ENCODE results near the gene GDPD5. TPM values are rescaled to one million over a fixed set of nuclear protein-coding genes. Genes with fewer than 3 reads are reported as not detected.

GDPD5 gene
- total and polyA plus RNA-seq, 2 donors (not counting 1 experiment from before 2014, with no cell fraction given) = 2.5 to 3.1 TPM

DNA sequence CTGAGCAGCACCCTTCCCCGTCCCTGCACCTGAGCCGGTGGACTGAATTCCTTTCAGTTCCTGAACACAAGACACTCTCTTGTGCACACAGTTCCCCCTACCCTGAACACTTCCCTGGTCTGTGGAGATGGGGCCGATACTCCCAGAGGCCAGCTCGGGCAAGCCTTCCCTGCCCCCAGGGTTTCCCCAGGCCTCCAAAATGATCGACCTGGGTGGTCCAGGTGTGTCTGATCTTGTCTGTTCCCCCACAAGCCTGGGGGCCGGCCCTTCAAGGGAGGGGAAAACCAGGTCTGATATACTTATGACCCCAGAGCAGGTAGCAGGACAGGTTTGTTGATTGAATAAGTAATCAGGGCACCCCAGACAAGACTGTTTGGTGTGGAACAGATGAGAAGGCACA is 52.1 kb downstream of the GDPD5 start:
- no peaks in the 10 kb centered on the region for H3K36me3 ChIP-seq (ENCODE audit: control insufficient read depth, insufficient read depth, low read length)
- no peak for DNase-seq (ENCODE audit: low read depth in 2 of 2)

DNA sequence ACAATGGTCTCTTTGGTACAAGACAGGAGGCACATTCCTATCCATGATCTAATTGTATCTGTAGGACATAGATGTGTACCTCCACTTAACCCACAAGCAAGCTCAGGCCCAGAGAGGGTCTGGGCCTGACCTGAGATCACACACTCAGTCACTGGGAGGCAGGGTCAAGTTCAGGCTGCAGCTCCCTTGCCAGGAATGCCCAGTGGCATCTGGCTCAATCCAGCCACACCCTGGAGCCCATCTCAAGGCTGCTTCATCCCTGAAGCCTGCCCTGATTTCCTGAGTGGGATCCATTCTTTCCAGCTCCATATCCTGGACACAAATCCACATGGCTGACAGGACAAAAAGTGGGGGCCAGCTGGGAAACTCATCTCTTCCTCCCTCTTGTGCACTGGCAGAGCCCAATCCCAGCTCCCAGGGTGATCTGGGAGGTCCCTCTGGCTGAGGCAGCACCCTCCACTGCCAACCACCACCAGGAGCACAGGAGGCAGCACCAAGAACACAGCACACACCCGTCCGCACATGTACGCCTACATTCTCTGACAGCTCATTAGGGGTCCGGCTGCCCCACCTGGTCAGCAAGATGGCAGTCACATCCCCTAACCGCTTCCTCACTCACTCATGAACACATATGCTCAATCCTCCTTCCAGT is 53.5 kb downstream of the GDPD5 start:
- H3K9me3 ChIP-seq (ENCODE audit: control insufficient read depth, insufficient read depth, low read depth, low read length) = no peaks in the 10 kb centered on the region
- H4K20me1 ChIP-seq (ENCODE audit: control insufficient read depth, extremely low read depth, insufficient read depth, low read length) = no peaks in the 10 kb centered on the region
- H3K27ac ChIP-seq (ENCODE audit: insufficient read depth, low read length) = no peak overlapping the region
- no peak overlapping the region for H3K4me3 ChIP-seq (replicated peaks in 1 of 4; ENCODE audit: control extremely low read depth in 1 of 4, insufficient read depth in 1 of 4, low read depth in 3 of 4, low read length in 4 of 4)
- H2AFZ ChIP-seq (ENCODE audit: low read length) = no peak overlapping the region
- no peaks in the 10 kb centered on the region for H3K27me3 ChIP-seq (ENCODE audit: control insufficient read depth, insufficient read depth, low read length)
- H3K36me3 ChIP-seq (ENCODE audit: control insufficient read depth, insufficient read depth, low read length) = no peaks in the 10 kb centered on the region
- H3K4me2 ChIP-seq (ENCODE audit: extremely low read depth, insufficient read depth, low read length) = no peak overlapping the region
- H3K79me2 ChIP-seq (ENCODE audit: control insufficient read depth, insufficient read depth, low read length) = no peaks in the 10 kb centered on the region
- no peak for DNase-seq (ENCODE audit: low read depth in 2 of 2)
- peaks cover 22% of the 10 kb centered on the region for H3K4me1 ChIP-seq (ENCODE audit: control insufficient read depth, extremely low read depth, insufficient read depth, low read length)
- H3K9ac ChIP-seq (ENCODE audit: insufficient read depth, low read length) = no peak overlapping the region
- TF ChIP-seq, protein P1, sequence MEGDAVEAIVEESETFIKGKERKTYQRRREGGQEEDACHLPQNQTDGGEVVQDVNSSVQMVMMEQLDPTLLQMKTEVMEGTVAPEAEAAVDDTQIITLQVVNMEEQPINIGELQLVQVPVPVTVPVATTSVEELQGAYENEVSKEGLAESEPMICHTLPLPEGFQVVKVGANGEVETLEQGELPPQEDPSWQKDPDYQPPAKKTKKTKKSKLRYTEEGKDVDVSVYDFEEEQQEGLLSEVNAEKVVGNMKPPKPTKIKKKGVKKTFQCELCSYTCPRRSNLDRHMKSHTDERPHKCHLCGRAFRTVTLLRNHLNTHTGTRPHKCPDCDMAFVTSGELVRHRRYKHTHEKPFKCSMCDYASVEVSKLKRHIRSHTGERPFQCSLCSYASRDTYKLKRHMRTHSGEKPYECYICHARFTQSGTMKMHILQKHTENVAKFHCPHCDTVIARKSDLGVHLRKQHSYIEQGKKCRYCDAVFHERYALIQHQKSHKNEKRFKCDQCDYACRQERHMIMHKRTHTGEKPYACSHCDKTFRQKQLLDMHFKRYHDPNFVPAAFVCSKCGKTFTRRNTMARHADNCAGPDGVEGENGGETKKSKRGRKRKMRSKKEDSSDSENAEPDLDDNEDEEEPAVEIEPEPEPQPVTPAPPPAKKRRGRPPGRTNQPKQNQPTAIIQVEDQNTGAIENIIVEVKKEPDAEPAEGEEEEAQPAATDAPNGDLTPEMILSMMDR (conservative IDR thresholded peaks at IDR 0.05 in 1 of 2, IDR thresholded peaks at IDR 0.05 in 1 of 2; ENCODE audit: low read depth in 1 of 2, low read length in 2 of 2) = no peak
- no peak for TF ChIP-seq EZH2 (IDR thresholded peaks at IDR 0.05; ENCODE audit: low read length, missing control alignments)

More for the DNA sequence above, 52.1 kb downstream of the GDPD5 start:
- Histone ChIP-seq H3K4me1 (ENCODE audit: control insufficient read depth, extremely low read depth, insufficient read depth, low read length) (peaks cover 22% of the 10 kb centered on the region), H3K9me3 (ENCODE audit: control insufficient read depth, insufficient read depth, low read depth, low read length) (no peaks in the 10 kb centered on the region), H3K4me2 (ENCODE audit: extremely low read depth, insufficient read depth, low read length) (no peak overlapping the region), H3K27me3 (ENCODE audit: control insufficient read depth, insufficient read depth, low read length) (no peaks in the 10 kb centered on the region), H2AFZ (ENCODE audit: low read length) (no peak overlapping the region), H3K4me3 (replicated peaks in 1 of 4; ENCODE audit: control extremely low read depth in 1 of 4, insufficient read depth in 1 of 4, low read depth in 3 of 4, low read length in 4 of 4) (no peak overlapping the region), H3K9ac (ENCODE audit: insufficient read depth, low read length) (no peak overlapping the region), H3K27ac (ENCODE audit: insufficient read depth, low read length) (no peak overlapping the region), H4K20me1 (ENCODE audit: control insufficient read depth, extremely low read depth, insufficient read depth, low read length) (no peaks in the 10 kb centered on the region), H3K79me2 (ENCODE audit: control insufficient read depth, insufficient read depth, low read length) (no peaks in the 10 kb centered on the region)
- TF ChIP-seq, protein P1 (conservative IDR thresholded peaks at IDR 0.05 in 1 of 2, IDR thresholded peaks at IDR 0.05 in 1 of 2; ENCODE audit: low read depth in 1 of 2, low read length in 2 of 2) = no peak
- no peak for TF ChIP-seq EZH2 (IDR thresholded peaks at IDR 0.05; ENCODE audit: low read length, missing control alignments)

DNA sequence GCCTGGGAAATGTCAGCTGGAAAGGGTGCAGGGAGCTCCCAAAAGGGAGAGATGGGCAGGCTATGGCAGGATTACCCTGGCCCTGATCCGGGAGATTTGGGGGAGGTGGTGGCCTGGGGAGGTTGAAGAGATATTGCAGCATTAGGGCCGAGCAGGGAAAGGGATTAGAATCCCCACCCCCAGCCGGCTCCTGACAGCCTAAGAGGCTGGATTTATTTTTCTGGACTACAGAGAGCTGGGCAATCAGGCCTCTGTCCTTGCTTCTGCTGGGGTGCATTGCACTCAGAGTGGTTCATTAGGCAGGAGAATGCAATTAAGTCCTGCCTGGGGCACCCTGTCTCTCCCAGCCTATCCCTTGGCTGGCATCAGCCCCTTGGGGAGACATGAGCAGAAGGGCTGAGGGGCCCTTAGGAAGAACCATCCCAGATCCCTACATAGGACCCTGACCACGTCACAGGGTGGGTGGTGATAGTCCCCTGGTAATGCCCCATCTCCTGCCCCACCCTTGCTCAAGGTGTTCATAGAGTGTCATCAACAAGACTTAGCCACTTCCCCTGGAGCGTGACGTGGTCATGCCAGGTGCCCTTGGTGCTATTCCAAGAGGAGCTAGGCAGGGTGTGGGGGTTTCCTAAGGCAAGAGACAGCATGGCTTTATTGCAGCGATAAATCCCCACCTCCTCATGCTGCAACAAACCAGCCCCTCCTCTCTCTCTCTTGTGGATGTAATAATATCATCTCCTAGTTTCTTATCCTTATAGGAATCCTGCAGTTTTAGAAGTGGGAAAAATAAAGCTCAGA is 54.4 kb downstream of the GDPD5 start:
- no peak overlapping the region for H3K27ac ChIP-seq (ENCODE audit: insufficient read depth, low read length)
- TF ChIP-seq EZH2 (IDR thresholded peaks at IDR 0.05; ENCODE audit: low read length, missing control alignments) = no peak
- TF ChIP-seq, protein P1 (conservative IDR thresholded peaks at IDR 0.05 in 1 of 2, IDR thresholded peaks at IDR 0.05 in 1 of 2; ENCODE audit: low read depth in 1 of 2, low read length in 2 of 2) = no peak
- no peaks in the 10 kb centered on the region for H3K9me3 ChIP-seq (ENCODE audit: control insufficient read depth, insufficient read depth, low read depth, low read length)

More for the DNA sequence above, 54.4 kb downstream of the GDPD5 start:
- H3K9ac ChIP-seq (ENCODE audit: insufficient read depth, low read length) = no peak overlapping the region
- no peaks in the 10 kb centered on the region for H4K20me1 ChIP-seq (ENCODE audit: control insufficient read depth, extremely low read depth, insufficient read depth, low read length)
- no peaks in the 10 kb centered on the region for H3K36me3 ChIP-seq (ENCODE audit: control insufficient read depth, insufficient read depth, low read length)
- H3K4me2 ChIP-seq (ENCODE audit: extremely low read depth, insufficient read depth, low read length) = no peak overlapping the region
- no peaks in the 10 kb centered on the region for H3K27me3 ChIP-seq (ENCODE audit: control insufficient read depth, insufficient read depth, low read length)
- no peak for DNase-seq (ENCODE audit: low read depth in 2 of 2)
- H3K4me1 ChIP-seq (ENCODE audit: control insufficient read depth, extremely low read depth, insufficient read depth, low read length) = peaks cover 22% of the 10 kb centered on the region
- no peaks in the 10 kb centered on the region for H3K79me2 ChIP-seq (ENCODE audit: control insufficient read depth, insufficient read depth, low read length)
- H3K4me3 ChIP-seq (replicated peaks in 1 of 4; ENCODE audit: control extremely low read depth in 1 of 4, insufficient read depth in 1 of 4, low read depth in 3 of 4, low read length in 4 of 4) = no peak overlapping the region
- no peak overlapping the region for H2AFZ ChIP-seq (ENCODE audit: low read length)

Data from fibroblast of lung (primary cell).